Measurements from ENCODE around the gene UBE2Z. TPM values are rescaled to one million over a fixed set of nuclear protein-coding genes. Genes with fewer than 3 reads are reported as not detected.

UBE2Z gene
- total and polyA plus RNA-seq, 2 of the 13 experiments (the other 11 are each of a cell fraction or from before 2014, with no cell fraction given): 63.2 to 122 TPM

- peak; percentile 95 for DNase-seq (ENCODE audit: low spot score)
- Histone ChIP-seq H3K4me1 (ENCODE audit: insufficient read depth, low read length) (peaks cover 48% of the 10 kb centered on the region), H3K9me3 (ENCODE audit: low read length) (no peaks in the 10 kb centered on the region), H3K79me2 (ENCODE audit: insufficient read depth, low read length) (no peaks in the 10 kb centered on the region), H2AFZ (ENCODE audit: low read length) (no peak overlapping the region), H3K36me3 (replicated peaks in 1 of 2; ENCODE audit: control insufficient read depth in 1 of 2, insufficient read depth in 2 of 2, low read length in 2 of 2) (no peaks in the 10 kb centered on the region), H3K27ac (ENCODE audit: extremely low read length, insufficient read depth, low read length) (peak overlapping the region; percentile 54), H3K27me3 (ENCODE audit: control insufficient read depth in 1 of 2, insufficient read depth in 2 of 2, low read length in 2 of 2) (no peaks in the 10 kb centered on the region), H4K20me1 (ENCODE audit: insufficient read depth, low read length) (no peaks in the 10 kb centered on the region), H3K4me3 (replicated peaks in 1 of 3; ENCODE audit: insufficient read depth in 1 of 3, low read depth in 2 of 3, low read length in 3 of 3) (no peak overlapping the region), H3K9ac (ENCODE audit: insufficient read depth, low read depth, low read length) (peak overlapping the region; percentile 20; the same call in 1 of the 2 replicates), H3K4me2 (ENCODE audit: low read depth, low read length) (0 out of 2 replicates have a peak overlapping the region, but pooled peaks have one; percentile 21)
- ATAC-seq: peak; percentile 57
- intact Hi-C loops (cut with micrococcal nuclease; ENCODE audit: unreplicated experiment): loop anchor here (1.0 kb wide), 1 partner anchor 11 kb away; the partner anchor contains the start of gene ATP5MC1
- WGBS (ENCODE audit: low lambda C conversion rate): 58% methylated on average over 1 of the region's 1 CpG
- in situ Hi-C loops (cut with HindIII; ENCODE audit: extremely low pct_ligation_motif_present, low pct_unique_long_range_greater_than_20kb): no loop called here
- ChIA-PET CTCF (ENCODE audit: low intra/inter-chr PET ratio, low total read pairs) (no interaction called here), POLR2A (interaction anchor here (0.6 to 9.6 kb wide), 12 partner anchors 10 to 444 kb away, joined by 3 to 194 read pairs (median 4); partner anchors contain the start of genes ATP5MC1 and SNF8)
- peak; percentile 74 for FAIRE-seq
- no TSS peak for BruUV-seq (replicated peaks)
- TF ChIP-seq HNF4A (CRISPR knock-in tag; IDR thresholded peaks at IDR 0.05): peak; percentile 64
- peak; percentile 46; the same call in 1 of the 2 replicates for TF ChIP-seq HNF4G (IDR thresholded peaks at IDR 0.05; ENCODE audit: borderline replicate concordance, low read depth, low read length)
- TF ChIP-seq HNF4G (CRISPR knock-in tag; IDR thresholded peaks at IDR 0.05; ENCODE audit: borderline replicate concordance, low read depth): no peak
- 0 out of 2 replicates have a peak, but pooled peaks have one; percentile 11 for TF ChIP-seq NR2F6 (IDR thresholded peaks at IDR 0.05)
- no peak for TF ChIP-seq NR2F6 (CRISPR knock-in tag; IDR thresholded peaks at IDR 0.05)
- TF ChIP-seq SIX1 (CRISPR knock-in tag; IDR thresholded peaks at IDR 0.05; ENCODE audit: borderline replicate concordance): peak; percentile 46; the same call in 1 of the 2 replicates
- TF ChIP-seq, protein P1, sequence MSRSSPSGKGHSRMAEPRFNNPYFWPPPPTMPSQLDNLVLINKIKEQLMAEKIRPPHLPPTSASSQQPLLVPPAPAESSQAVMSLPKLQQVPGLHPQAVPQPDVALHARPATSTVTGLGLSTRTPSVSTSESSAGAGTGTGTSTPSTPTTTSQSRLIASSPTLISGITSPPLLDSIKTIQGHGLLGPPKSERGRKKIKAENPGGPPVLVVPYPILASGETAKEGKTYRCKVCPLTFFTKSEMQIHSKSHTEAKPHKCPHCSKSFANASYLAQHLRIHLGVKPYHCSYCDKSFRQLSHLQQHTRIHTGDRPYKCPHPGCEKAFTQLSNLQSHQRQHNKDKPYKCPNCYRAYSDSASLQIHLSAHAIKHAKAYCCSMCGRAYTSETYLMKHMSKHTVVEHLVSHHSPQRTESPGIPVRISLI (CRISPR knock-in tag; IDR thresholded peaks at IDR 0.05; ENCODE audit: borderline replicate concordance): peak; percentile 77
- TF ChIP-seq MXI1 (IDR thresholded peaks at IDR 0.05; ENCODE audit: borderline replicate concordance, low read depth, low read length): peak; percentile 19; the same call in 1 of the 3 replicates
- TF ChIP-seq ARID3A (IDR thresholded peaks at IDR 0.05; ENCODE audit: low read depth, low read length): 0 out of 2 replicates have a peak, but pooled peaks have one; percentile 24
- TF ChIP-seq RFX1 (IDR thresholded peaks at IDR 0.05): peak; percentile 41; the same call in 1 of the 2 replicates
- TF ChIP-seq ZNF564 (CRISPR knock-in tag; IDR thresholded peaks at IDR 0.05): no peak
- TF ChIP-seq ZNF570 (CRISPR knock-in tag; IDR thresholded peaks at IDR 0.05; ENCODE audit: borderline replicate concordance): peak; percentile 71; the same call in 1 of the 2 replicates
- TF ChIP-seq PPARG (CRISPR knock-in tag; conservative IDR thresholded peaks at IDR 0.05): 0 out of 2 replicates have a peak, but pooled peaks have one; percentile 18
- peak; percentile 57; the same call in 1 of the 2 replicates for TF ChIP-seq PAXIP1 (CRISPR knock-in tag; conservative IDR thresholded peaks at IDR 0.05)
- TF ChIP-seq SAP130 (CRISPR knock-in tag; IDR thresholded peaks at IDR 0.05; ENCODE audit: low read depth): peak; percentile 34; the same call in 1 of the 2 replicates
- peak in 1 of 2 experiments; percentile 41; a peak in 1 of 4 replicates for TF ChIP-seq NR2F1 (CRISPR knock-in tag; IDR thresholded peaks at IDR 0.05)
- no peak for TF ChIP-seq PHB2 (IDR thresholded peaks at IDR 0.05; ENCODE audit: partially characterized antibody)
- 0 out of 2 replicates have a peak, but pooled peaks have one; percentile 19 for TF ChIP-seq NCOA2 (CRISPR knock-in tag; IDR thresholded peaks at IDR 0.05)
- TF ChIP-seq KMT2A (CRISPR knock-in tag; IDR thresholded peaks at IDR 0.05): no peak
- TF ChIP-seq FOSL1 (CRISPR knock-in tag; IDR thresholded peaks at IDR 0.05; ENCODE audit: borderline replicate concordance): no peak
- TF ChIP-seq TGIF2 (CRISPR knock-in tag; IDR thresholded peaks at IDR 0.05): no peak
Observed at GRCh38 chr17:48903401-48903800, 4.8 kb upstream of the UBE2Z start.

All from HepG2 (cell line).